ENCODE data around the gene KCNH4. TPM values are rescaled to one million over a fixed set of nuclear protein-coding genes. Genes with fewer than 3 reads are reported as not detected.

KCNH4 gene
- total RNA-seq, 2 experiments from 2014 or later = not detected

GRCh38 chr17:42107124-42107523, 73.8 kb downstream of the KCNH4 start:
- H3K4me1 ChIP-seq (ENCODE audit: insufficient read depth, low read length, poor library complexity, severe bottlenecking) = peaks cover 31% of the 10 kb centered on the region
- H3K27ac ChIP-seq (ENCODE audit: low read depth, low read length, poor library complexity, severe bottlenecking) = no peak overlapping the region
- POLR2A ChIA-PET = interaction anchor here (1.6 kb wide), 1 partner anchor 90 kb away, joined by 3 read pairs; the partner anchor contains the start of gene DNAJC7
- CTCF ChIA-PET (ENCODE audit: unreplicated experiment) = no interaction called here
- H2AFZ ChIP-seq (ENCODE audit: low read length) = no peak overlapping the region
- no peaks in the 10 kb centered on the region for H4K20me1 ChIP-seq (ENCODE audit: insufficient read depth, low read length)
- no peak for TF ChIP-seq CTCF (conservative IDR thresholded peaks at IDR 0.05; ENCODE audit: low read length)
- TF ChIP-seq EZH2phosphoT487 (IDR thresholded peaks at IDR 0.05; ENCODE audit: borderline replicate concordance, low read depth, low read length) = no peak
- intact Hi-C loops (cut with micrococcal nuclease; ENCODE audit: unreplicated experiment) = no loop called here
- H3K4me3 ChIP-seq (ENCODE audit: low read depth, low read length, poor library complexity, severe bottlenecking) = peak overlapping the region; percentile 56
- H3K9me3 ChIP-seq (ENCODE audit: low read length) = no peaks in the 10 kb centered on the region
- DNase-seq (ENCODE audit: low spot score) = no peak
- no peaks in the 10 kb centered on the region for H3K79me2 ChIP-seq (ENCODE audit: insufficient read depth, low read depth, low read length)
- H3K36me3 ChIP-seq (ENCODE audit: insufficient read depth, low read length) = no peaks in the 10 kb centered on the region
- peak overlapping the region; percentile 65 for H3K4me2 ChIP-seq (ENCODE audit: low read length)
- BruUV-seq (replicated peaks) = no TSS peak
- no peaks in the 10 kb centered on the region for H3K9me2 ChIP-seq (ENCODE audit: insufficient read depth, low read length)

Other genes with a start within 250 kb of the KCNH4 start
- gene CNP, start 214.3 kb downstream of the KCNH4 start, total RNA-seq (2014; rRNA removed; shearing (Covaris generic)) = 33.8 and 34.1 TPM in 2 replicates
- 43.9 and 50.6 TPM in 2 replicates for gene CNP, start 214.3 kb downstream of the KCNH4 start, total RNA-seq (2022)
- gene DNAJC7, start 163.7 kb downstream of the KCNH4 start, total RNA-seq (2014; rRNA removed; shearing (Covaris generic)) = 76.4 and 87.1 TPM in 2 replicates
- 118 and 124 TPM in 2 replicates for gene DNAJC7, start 163.7 kb downstream of the KCNH4 start, total RNA-seq (2022)
- 34.8 and 40.2 TPM in 2 replicates for gene NKIRAS2, start 161.1 kb downstream of the KCNH4 start, total RNA-seq (2014; rRNA removed; shearing (Covaris generic))
- gene NKIRAS2, start 161.1 kb downstream of the KCNH4 start, total RNA-seq (2022) = 32.8 and 38.1 TPM in 2 replicates
- 0.10 and 0.25 TPM in 2 replicates for gene C17orf113, start 130.5 kb downstream of the KCNH4 start, total RNA-seq (2014; rRNA removed; shearing (Covaris generic))
- 0.25 TPM in 1 of 2 replicates, not detected in the other for gene C17orf113, start 130.5 kb downstream of the KCNH4 start, total RNA-seq (2022)
- gene ZNF385C, start 82.7 kb downstream of the KCNH4 start, total RNA-seq (2014; rRNA removed; shearing (Covaris generic)) = 0.21 and 0.85 TPM in 2 replicates
- 0.26 and 0.67 TPM in 2 replicates for gene ZNF385C, start 82.7 kb downstream of the KCNH4 start, total RNA-seq (2022)
- gene DHX58, start 68.4 kb downstream of the KCNH4 start, total RNA-seq (2014; rRNA removed; shearing (Covaris generic)) = 7.7 and 10.3 TPM in 2 replicates
- 19.4 and 23.7 TPM in 2 replicates for gene DHX58, start 68.4 kb downstream of the KCNH4 start, total RNA-seq (2022)
- 56.1 and 73.0 TPM in 2 replicates for gene KAT2A, start 59.8 kb downstream of the KCNH4 start, total RNA-seq (2014; rRNA removed; shearing (Covaris generic))
- 89.8 and 95.2 TPM in 2 replicates for gene KAT2A, start 59.8 kb downstream of the KCNH4 start, total RNA-seq (2022)
- 0.16 TPM in 1 of 2 replicates, not detected in the other for gene HSPB9, start 58.3 kb downstream of the KCNH4 start, total RNA-seq (2014; rRNA removed; shearing (Covaris generic))
- gene HSPB9, start 58.3 kb downstream of the KCNH4 start, total RNA-seq (2022) = not detected in 2 replicates
- 37.3 and 50.1 TPM in 2 replicates for gene RAB5C, start 26.2 kb downstream of the KCNH4 start, total RNA-seq (2014; rRNA removed; shearing (Covaris generic))
- gene RAB5C, start 26.2 kb downstream of the KCNH4 start, total RNA-seq (2022) = 60.6 and 61.2 TPM in 2 replicates
- gene HCRT, start 4.3 kb upstream of the KCNH4 start, total RNA-seq (2014; rRNA removed; shearing (Covaris generic)) = not detected in 2 replicates
- not detected in 2 replicates for gene HCRT, start 4.3 kb upstream of the KCNH4 start, total RNA-seq (2022)
- gene GHDC, start 13.4 kb upstream of the KCNH4 start, total RNA-seq (2014; rRNA removed; shearing (Covaris generic)) = 30.0 and 30.7 TPM in 2 replicates
- gene GHDC, start 13.4 kb upstream of the KCNH4 start, total RNA-seq (2022) = 25.0 and 33.2 TPM in 2 replicates
- 32.4 and 33.3 TPM in 2 replicates for gene STAT5B, start 95.2 kb upstream of the KCNH4 start, total RNA-seq (2014; rRNA removed; shearing (Covaris generic))
- 46.7 and 50.5 TPM in 2 replicates for gene STAT5B, start 95.2 kb upstream of the KCNH4 start, total RNA-seq (2022)
- 1.9 and 3.8 TPM in 2 replicates for gene STAT5A, start 107.4 kb upstream of the KCNH4 start, total RNA-seq (2014; rRNA removed; shearing (Covaris generic))
- 7.9 TPM in 2 replicates for gene STAT5A, start 107.4 kb upstream of the KCNH4 start, total RNA-seq (2022)
- gene STAT3, start 207.3 kb upstream of the KCNH4 start, total RNA-seq (2014; rRNA removed; shearing (Covaris generic)) = 11.4 and 14.8 TPM in 2 replicates
- 28.7 and 37.2 TPM in 2 replicates for gene STAT3, start 207.3 kb upstream of the KCNH4 start, total RNA-seq (2022)
- gene CAVIN1, start 242.1 kb upstream of the KCNH4 start, total RNA-seq (2014; rRNA removed; shearing (Covaris generic)) = not detected in 2 replicates
- 0.08 TPM in 1 of 2 replicates, not detected in the other for gene CAVIN1, start 242.1 kb upstream of the KCNH4 start, total RNA-seq (2022)

Data from OCI-LY7 (cell line).